ENCODE measurements around the gene TBC1D14.
A peak's percentile ranks its signal among the peaks of the same experiment; 100 is the strongest.
"Not testable (repeated sequence)": the region's sequence is repeated elsewhere in the genome, so short reads cannot be mapped to it uniquely, and the experiment has no call there.

TBC1D14 gene

GRCh38 chr4:6972911-6973310 is 63.3 kb downstream of the TBC1D14 start:
- DNase-seq (ENCODE audit: low read depth), result peak; percentile 34

DNA sequence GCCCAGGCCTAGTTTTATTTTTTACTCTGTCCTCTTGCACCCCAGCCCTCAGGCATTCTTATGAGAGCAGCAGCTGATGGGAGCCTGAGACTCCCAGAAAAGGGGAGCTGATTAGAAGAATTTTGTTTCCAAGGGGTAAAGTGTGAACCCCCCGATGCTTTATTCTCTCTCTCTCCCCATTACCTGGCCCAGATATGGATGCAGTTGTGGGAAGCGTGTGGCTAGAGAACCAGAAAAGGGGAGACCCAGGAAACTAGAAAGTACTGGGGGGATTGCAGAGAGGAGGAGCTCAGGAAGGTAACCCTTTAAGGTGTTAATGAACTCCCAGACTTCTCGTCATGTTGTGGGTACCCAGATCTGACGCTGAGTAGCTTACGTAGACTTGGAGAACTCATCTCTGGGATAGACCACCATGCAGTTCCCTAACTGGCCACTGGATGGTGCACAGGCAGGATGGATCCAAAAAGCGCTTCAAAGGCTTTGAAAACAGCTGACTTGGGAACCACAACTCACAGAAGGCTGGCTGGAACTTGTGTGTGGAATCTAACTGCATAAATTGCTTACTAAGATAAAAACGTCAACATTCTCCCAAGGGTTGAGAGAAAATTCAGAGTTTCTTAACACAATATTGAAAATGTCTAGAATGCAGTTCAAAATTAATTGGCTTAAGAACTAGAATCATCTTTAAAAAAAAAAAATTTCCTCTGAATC is 64.7 kb downstream of the TBC1D14 start:
- DNase-seq (ENCODE audit: low read depth), result peak; percentile 87

DNA sequence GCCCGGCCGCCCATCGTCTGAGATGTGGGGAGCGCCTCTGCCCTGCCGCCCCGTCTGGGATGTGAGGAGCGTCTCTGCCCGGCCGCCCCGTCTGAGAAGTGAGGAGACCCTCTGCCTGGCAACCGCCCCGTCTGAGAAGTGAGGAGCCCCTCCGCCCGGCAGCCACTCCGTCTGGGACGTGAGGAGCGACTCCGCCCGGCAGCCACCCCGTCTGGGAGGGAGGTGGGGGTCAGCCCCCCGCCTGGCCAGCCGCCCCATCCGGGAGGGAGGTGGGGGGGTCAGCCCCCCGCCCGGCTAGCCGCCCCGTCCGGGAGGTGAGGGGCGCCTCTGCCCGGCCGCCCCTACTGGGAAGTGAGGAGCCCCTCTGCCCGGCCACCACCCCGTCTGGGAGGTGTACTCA is 68.2 kb downstream of the TBC1D14 start:
- DNase-seq (ENCODE audit: low read depth), result not testable (repeated sequence)

DNA sequence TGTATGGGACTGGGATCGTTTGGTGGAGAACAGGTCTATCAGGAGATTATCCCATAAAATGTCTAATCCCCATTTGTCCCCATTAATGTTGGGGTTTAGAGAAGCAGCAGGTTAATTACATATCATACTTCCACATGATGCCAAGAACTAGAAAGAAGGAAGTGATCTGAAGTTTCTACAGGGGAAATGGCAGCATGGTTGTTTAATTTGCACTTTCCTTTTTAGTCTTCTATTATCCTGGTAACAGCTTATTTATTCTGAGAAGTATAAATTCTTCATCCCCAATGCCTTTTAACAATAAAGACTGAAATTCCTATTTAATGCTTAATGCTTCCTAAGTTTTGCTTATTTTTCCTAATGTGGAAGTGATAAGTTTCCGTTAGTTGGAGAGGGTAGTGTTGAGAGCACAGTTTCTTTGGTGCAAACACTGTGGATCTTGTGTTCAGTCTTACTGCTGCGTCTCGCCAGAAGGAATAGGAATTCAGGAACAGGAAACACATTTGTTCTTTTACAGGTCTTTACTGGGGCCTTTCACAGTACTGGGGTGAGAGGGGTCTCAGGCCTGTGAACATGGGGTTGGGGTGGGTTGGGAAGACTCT is 74.0 kb downstream of the TBC1D14 start:
- DNase-seq (ENCODE audit: low read depth), result no peak

- peak; percentile 11 for DNase-seq (ENCODE audit: low read depth)
These were observed 75.2 kb downstream of the TBC1D14 start for GRCh38 chr4:6984612-6985425.

DNA sequence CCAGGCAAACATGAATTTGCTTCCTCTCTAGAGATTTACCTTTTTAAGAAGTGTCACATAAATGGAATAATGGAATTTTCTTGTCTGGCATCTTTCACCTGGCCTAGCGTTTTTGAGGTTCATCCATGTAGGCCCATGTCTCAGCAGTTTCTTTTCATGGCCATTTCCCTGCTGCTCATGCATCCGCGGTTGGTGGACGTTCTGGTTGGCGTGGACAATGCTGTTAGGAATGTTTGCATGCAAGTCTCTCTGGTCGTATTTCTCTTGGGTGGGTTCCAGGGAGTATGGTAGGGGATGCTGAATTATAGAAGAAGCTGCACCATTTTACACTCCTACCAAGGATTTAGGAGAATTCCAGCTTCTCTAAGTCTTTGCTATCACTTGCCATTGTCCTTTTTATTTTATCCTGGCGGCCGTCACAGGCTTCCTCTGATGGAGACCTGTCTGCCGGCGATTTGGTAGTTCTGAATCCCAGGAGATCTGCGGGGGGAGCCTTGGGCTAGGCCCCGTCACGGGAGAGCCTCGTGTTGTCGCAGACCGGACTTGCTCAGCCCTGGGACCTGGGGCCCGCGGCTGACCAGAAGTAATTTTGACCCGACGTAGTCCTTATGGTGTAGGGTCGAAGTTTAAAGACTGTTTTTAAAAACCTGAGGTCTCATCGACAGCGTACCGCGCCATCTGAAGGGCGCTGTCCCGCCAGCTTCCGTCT is 76.6 kb downstream of the TBC1D14 start:
- peak; percentile 35 for DNase-seq (ENCODE audit: low read depth)

DNA sequence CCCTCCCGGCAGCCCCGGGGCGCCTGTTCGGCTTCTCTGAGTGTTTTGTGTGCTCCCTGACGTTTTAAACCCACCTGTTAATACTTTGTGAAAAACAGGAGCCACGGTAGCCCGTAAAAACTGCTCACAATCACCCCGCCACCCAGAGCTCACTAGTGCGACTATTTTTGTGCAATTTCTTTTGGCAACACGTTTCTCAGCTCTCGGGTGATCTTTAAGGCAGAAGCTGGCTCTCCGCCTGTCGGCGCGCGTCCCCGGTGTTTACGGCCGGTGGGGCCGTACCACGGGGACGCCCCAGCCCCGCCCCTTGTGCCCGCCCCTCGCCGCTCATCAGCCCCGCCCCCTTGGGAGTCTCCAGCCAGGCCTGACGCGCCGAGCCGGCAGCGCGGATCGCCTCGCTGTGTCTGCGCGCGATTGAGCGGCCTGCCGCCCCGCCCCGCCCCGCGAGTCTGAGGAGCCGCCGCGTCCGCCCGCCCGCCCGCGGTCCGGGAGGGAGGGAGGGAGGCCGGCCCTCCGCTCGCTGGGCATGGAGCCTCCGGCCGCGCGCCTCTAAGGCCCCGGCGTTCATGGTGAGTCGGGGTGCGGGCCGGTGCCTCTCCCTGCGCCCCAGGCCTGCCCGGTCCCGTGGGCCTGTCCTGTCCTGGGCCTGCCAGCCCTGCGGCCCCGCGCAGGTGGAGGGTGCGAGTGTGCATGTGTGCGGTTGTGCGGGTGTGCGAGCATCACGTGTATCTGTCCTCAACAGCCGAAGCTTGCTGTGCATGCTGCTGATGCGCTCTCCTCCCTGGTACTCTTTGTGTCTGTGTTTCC is 77.4 kb downstream of the TBC1D14 start:
- DNase-seq (ENCODE audit: low read depth), result peak; percentile 87

DNA sequence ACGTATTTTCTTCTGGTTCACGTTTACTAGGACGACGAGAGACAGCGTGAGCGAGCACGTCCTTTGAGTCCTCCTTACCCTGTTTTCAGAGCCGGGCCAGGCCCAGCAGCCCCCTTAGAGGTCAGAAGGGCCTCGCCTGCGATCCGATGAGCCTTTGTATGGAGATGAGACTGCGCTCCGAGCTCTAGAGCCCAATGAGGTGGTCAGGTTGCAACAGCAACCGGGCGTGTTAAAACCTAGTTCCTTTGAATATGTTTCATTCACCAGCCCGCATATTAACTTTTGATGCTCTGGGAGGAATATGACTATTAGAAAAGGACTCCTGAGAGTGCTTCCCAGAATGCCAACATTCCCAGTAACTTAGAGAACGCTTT is 77.9 kb downstream of the TBC1D14 start:
- peak; percentile 36 for DNase-seq (ENCODE audit: low read depth)

DNA sequence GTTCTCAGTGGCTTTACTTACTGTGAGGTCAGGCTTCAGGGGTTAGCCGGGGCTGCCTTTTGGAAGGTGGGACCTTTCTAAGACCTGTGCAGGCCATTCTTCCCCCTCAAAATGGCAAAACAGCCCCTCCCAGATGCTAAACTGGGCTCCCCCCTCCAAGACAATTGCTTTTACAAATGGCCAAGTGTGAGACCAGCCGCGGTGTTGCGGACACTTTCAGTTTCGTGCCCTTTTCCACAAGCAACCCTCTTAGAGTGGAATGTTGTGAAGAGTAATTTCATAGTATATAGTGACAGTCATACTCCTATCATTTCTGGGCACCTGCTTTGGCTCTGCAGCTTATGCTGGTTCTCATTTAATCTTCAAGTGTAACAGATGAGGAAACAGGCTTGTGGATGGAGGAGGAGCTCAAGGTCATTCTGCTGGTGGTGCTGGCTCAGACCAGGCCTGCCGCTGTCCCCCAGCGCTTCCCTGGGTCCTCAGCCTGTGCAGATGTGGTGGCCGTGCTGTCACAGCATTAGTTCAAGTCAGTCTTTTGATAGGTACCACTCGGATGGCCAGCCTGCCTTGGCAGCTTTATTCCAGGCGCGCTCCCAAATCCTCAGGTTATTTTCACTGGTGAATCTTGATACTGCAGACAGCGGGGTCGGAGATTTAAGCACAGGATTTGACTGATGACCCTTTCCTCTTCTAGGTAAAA is 78.5 kb downstream of the TBC1D14 start:
- peak; percentile 7 for DNase-seq (ENCODE audit: low read depth)

GRCh38 chr4:6989331-6989923 is 79.8 kb downstream of the TBC1D14 start:
- DNase-seq (ENCODE audit: low read depth), result no peak

GRCh38 chr4:6990661-6991060 is 81.0 kb downstream of the TBC1D14 start:
- no peak for DNase-seq (ENCODE audit: low read depth)

DNA sequence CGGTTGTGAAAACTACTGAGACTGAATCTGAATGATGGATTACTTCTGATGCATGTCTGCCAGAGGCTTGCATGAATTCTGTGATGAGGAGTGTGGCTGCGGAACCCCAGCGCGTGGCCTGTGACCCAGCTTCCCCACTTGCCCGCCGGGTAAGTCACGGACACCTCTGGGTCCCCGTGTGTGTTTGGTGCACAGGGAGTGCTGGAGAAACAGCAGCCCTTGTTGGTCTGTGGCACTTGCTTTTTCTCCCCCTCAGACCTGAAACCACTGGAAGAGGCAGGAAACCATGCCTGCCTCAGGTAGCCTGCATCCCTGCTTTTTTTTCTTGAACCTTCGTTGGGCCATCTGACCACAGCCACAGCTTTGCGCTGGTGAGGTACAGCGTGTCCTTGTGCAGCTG is 81.6 kb downstream of the TBC1D14 start:
- DNase-seq (ENCODE audit: low read depth), result no peak

DNA sequence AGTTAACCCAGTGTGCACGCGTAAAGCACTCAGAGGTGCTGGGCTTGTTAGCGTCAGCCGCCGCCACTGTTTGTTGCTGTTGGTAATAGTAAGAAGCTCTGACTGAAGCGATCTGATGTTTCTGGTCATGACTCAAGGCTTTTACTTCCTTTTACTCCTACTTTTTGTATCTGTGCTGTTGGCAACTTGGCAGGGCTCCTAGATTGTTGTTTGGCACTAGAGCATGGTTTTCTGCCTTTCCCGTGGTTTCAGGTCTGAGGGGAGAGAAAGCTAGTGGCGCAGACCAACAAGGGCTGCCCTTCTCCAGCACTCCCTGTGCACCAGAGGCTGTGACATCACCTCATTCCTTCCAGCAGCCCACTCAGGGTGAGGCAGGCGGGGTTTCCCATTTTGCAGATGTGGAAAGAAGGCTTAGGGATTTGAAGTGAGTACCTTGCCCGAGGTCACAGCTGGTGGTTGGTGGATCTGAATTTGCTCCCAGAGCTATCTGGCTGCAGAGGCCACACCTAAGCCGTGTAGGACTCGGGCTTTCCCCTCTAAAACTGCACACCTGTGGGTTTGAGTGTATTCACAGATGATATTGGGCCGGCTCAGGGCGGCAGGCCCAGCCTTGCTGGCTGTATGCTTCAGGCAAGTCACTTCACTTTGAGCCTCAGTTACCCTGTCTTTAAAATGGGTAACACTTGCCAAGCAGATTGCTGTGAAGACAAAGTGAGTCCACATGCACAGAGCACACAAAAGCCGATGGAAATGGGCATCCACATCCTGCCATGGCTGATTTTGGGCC is 82.3 kb downstream of the TBC1D14 start:
- peak; percentile 95 for DNase-seq (ENCODE audit: low read depth)

DNA sequence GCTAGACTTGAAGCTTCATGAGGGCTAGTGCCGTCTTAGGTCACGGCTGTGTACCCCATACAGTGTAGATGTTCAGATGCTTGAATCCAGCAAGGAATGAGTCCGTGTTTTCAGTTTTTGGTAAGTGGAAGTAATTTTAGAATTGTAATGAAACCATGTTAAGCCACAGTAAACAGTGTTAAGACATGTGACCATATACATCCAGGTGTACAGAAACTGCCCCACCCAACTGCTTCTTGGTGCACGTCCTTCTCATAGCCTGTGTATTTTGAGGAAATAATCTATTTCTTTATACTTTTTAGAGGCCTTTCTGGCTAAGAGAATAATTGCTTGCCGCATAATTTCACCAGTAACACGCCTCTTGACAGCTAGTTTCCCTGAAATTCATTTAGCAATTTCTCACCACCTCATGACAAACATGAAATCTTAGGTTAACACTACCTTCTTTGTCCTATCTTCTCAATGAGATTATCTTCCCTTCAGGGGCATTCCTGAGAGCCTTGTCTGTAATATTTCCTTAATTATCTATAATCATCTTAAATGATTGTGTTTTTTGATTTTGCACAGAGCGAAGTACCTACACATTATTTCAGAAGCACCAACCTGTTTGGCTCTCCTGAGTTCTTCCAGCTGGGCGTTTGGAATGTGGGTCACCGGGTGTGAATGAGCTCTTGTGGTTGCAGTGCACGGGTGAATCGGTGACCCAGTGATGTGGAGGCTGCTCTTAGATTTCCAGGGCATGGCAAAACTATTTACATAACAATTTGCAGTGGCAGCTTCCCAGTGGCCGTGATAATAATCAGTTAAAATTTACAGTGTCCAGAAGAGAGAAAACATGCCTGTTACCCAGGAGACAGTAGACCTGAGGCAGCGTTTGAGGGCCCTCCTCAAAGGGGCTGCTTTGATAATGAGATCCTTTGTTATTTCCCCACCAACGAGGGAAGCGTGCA is 83.4 kb downstream of the TBC1D14 start:
- DNase-seq (ENCODE audit: low read depth), result peak; percentile 31

GRCh38 chr4:6996481-6996880 is 86.9 kb downstream of the TBC1D14 start:
- DNase-seq (ENCODE audit: low read depth), result no peak

GRCh38 chr4:6999172-7000086 is 89.8 kb downstream of the TBC1D14 start:
- no peak for DNase-seq (ENCODE audit: low read depth)

- no peak for DNase-seq (ENCODE audit: low read depth)
These were observed 91.0 kb downstream of the TBC1D14 start for GRCh38 chr4:7000421-7001176.

Measured in amniotic epithelial cell (primary cell).